MM.1S (cell line): ENCODE data around the gene TFEC.

Experiments
- EZH2 ChIP-seq: fragments of 300-600 bp; sonication (generic); optimal IDR thresholded peaks from 2 replicates; pipeline ENCODE3; 2017; ENCODE audit warnings: low read depth, mild to moderate bottlenecking, antibody characterized with exemption, low read length, mixed read lengths
- TF ChIP-seq, protein P1 (sequence below): fragments of 300-600 bp; sonication (generic); IDR thresholded peaks from 2 replicates; pipeline ENCODE4 v1.5.1; 2016; ENCODE audit warnings: antibody characterized with exemption, low read length, mixed read lengths

DNA sequence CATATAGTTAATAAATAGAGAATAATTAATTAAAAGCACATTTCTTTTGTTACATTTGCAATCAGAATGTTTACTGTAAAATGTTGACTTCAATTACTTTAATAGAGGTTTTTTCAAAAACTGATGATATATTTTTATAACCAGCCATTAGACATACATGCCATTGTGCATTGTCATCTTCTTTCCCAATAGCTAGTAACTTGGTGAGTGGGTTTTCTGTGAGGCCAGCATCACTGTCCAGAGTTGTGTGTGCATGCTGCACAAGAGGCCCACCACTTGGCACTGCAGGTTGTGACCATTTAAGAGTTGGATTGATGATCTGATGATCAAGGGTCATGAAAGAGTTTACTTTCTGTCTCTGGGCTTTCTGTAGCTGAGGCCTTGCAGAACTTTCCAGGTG, 46.5 kb downstream of the TFEC start:
- TF ChIP-seq EZH2: no peak
- TF ChIP-seq, protein P1, sequence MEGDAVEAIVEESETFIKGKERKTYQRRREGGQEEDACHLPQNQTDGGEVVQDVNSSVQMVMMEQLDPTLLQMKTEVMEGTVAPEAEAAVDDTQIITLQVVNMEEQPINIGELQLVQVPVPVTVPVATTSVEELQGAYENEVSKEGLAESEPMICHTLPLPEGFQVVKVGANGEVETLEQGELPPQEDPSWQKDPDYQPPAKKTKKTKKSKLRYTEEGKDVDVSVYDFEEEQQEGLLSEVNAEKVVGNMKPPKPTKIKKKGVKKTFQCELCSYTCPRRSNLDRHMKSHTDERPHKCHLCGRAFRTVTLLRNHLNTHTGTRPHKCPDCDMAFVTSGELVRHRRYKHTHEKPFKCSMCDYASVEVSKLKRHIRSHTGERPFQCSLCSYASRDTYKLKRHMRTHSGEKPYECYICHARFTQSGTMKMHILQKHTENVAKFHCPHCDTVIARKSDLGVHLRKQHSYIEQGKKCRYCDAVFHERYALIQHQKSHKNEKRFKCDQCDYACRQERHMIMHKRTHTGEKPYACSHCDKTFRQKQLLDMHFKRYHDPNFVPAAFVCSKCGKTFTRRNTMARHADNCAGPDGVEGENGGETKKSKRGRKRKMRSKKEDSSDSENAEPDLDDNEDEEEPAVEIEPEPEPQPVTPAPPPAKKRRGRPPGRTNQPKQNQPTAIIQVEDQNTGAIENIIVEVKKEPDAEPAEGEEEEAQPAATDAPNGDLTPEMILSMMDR: no peak
